NCI-H524 (cell line): ENCODE data around the gene RNU1-1.
"Not testable (repeated sequence)": the region's sequence is repeated elsewhere in the genome, so short reads cannot be mapped to it uniquely, and the experiment has no call there.

Experiments
- DNase-seq, 2 experiments: peaks; one replicate each; lab custom pipeline; 2025; lab: John Stamatoyannopoulos, UW

Gene RNU1-1

GRCh38 chr1:16514107-16515055 lies at the start of gene RNU1-1:
TSS of gene RNU1-1 (minus strand) at chr1:16514285.
- peak; percentile 1 to 64 for DNase-seq

DNA sequence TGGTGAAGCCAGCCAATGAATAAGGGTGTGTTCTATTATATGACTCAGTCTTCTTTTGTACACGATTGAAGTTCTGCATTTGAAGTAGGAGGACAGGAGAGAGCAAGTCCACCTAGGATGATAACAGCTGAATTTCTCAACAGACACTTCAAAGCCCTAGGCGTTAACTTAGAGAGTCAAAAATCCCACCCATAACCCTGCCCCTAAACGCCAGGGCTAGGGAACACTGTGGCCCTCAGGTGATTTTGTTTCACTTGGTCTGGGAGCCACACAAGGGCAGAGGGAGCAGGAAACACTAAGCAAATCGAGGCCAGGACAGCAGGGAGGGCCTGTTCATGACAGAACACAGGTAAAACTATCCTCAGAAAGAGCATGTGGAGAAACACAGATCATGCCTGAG lies 47.0 kb upstream of the RNU1-1 start:
- not testable (repeated sequence) for DNase-seq

DNA sequence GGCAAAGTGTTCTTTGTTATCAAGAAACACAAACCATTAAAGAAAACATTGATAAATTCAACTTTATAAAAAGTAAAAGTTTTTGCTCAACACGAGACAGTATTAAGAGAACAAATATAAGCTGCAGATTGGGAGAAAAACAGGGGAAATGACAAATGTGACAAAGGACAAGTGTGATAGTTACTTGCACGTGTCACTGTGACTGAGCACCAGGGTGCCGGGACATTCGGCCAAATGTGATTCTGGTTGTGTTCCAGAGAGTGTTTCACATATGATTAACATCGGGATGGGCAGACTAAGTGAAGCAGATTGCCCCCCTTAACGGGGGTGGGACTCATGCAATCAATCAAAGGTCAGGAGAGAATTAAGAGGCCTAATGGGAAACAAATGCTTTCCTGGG lies 46.4 kb upstream of the RNU1-1 start:
- DNase-seq = not testable (repeated sequence)

DNA sequence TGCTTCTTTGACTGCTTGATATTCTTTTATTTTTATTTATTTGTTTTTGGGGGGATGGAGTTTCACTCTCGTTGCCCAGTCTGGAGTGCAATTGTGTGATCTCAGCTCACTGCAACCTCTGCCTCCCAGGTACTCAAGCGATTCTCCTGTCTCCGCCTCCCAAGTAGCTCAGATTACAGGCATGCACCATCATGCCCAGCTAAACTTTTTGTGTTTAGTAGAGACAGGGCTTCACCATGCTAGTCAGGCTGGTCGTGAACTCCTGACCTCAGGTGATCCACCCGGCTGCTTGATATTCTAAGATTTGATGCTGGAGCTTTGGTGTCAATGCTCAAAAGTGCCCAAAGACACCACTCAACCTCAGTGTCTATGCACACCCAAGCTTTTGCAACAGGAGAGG lies 45.6 kb upstream of the RNU1-1 start:
- DNase-seq = not testable (repeated sequence)

- not testable (repeated sequence) for DNase-seq
Measured at GRCh38 chr1:16557034-16557433, 42.9 kb upstream of the RNU1-1 start.

DNA sequence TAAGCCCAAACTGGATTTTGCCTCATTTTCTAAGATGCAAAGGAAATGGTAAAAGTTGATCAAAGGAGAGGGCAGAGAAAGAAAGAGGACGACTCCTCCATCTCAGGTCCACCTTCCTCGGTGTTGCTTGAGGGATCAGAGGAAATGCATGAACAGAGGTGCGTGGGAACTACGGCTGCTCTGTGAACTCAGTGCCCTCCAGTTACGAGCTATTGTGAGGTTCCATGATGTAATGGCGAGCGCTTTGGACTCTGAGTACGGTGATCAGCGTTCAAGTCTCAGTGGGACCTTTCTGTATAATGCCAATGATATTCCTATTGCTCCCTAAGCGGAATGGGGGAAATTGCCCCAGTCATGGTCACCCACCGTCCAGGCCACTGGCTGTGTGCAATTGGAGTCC lies 39.2 kb upstream of the RNU1-1 start:
- DNase-seq = not testable (repeated sequence)

- DNase-seq = not testable (repeated sequence)
Measured at GRCh38 chr1:16550212-16550918, 36.3 kb upstream of the RNU1-1 start.

GRCh38 chr1:16549545-16549944 lies 35.5 kb upstream of the RNU1-1 start:
- not testable (repeated sequence) for DNase-seq

GRCh38 chr1:16547502-16548241 lies 33.6 kb upstream of the RNU1-1 start:
- DNase-seq = not testable (repeated sequence)

GRCh38 chr1:16545682-16546095 lies 31.6 kb upstream of the RNU1-1 start:
- peak in 1 of 2 experiments; percentile 2 for DNase-seq

- DNase-seq = not testable (repeated sequence)
Measured at GRCh38 chr1:16540421-16540893, 26.4 kb upstream of the RNU1-1 start.

DNA sequence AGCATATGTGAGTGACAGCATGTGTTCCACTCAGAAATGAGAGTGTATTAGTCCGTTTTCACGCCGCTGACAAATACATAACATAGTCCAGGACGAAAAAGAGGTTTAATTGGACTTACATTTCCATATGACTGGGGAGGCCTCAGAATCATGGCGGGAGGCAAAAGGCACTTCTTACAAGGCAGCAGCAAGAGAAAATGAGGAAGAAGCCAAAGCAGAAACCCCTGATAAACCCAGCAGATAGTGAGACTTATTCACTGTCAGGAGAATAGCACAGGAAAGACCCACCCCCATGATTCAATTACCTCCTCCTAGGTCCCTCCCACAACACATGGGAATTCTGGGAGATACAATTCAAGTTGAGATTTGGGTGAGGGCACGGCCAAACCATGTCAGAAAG lies 23.4 kb upstream of the RNU1-1 start:
- DNase-seq = not testable (repeated sequence)

DNA sequence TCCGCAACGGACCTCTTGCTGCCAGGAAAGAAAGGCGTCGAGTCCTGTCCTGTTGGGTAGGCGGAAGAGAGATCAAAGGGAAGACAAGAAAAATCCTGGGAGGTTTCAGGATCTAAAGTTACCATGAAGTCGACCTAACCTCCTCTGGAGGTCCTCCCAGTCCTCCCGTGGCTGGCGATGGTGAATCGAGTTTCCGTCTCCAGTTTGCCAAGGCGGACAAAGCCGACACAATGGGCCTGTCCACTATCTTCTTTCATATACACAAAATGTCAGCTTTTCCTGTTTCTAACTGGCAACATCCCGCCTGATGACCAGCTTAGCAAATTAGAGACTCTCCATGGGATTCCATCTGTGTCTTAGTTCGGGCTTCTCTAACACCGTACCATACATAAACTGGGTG lies 22.7 kb upstream of the RNU1-1 start:
- DNase-seq = not testable (repeated sequence)

DNA sequence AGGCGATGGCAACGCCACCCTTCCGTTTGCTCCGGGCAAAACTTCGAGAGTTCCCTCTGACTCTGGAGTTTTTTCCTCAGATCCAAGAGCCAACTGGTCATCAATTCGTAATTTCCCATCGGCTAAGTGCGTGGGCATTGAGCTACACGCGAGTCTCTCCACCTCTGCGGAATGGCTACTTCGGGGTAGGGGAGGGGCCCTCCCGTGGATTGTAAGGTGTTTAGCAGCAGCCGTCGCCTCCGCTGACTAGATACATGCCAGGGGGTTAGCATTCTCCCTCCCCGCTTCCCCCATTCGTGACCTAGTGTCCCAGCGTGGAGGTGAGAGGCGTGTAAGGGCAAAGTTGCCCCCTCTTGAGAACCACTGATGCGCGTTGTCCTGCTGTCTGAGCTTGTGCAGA lies 21.8 kb upstream of the RNU1-1 start:
- DNase-seq = not testable (repeated sequence)

- not testable (repeated sequence) for DNase-seq
Measured at GRCh38 chr1:16535487-16535886, 21.4 kb upstream of the RNU1-1 start.

- peak in 1 of 2 experiments; percentile 17 for DNase-seq
Measured at GRCh38 chr1:16534829-16535456, 20.9 kb upstream of the RNU1-1 start.

- DNase-seq = not testable (repeated sequence)
Measured at GRCh38 chr1:16534239-16534828, 20.2 kb upstream of the RNU1-1 start.

GRCh38 chr1:16532235-16532991 lies 18.3 kb upstream of the RNU1-1 start:
- not testable (repeated sequence) for DNase-seq

DNA sequence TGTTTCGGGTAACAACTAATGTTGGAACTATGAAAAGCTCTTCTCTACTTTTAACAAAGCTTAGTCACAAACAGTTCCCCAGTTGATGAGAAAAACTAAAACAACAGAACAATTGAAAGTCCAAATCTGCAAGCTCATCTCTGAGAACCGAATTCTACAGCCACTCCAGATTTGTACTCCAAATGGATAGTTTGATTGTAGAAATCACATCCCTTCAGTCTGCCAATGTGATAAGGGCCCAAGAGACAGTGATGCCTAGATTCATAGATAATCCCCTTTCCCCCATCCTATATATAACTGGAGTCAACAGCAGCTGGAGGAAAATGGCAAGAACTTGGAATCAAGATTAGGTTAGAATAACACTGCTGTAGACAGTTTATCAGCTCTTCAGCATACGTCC lies 14.3 kb upstream of the RNU1-1 start:
- DNase-seq = not testable (repeated sequence)

GRCh38 chr1:16525769-16526168 lies 11.7 kb upstream of the RNU1-1 start:
- not testable (repeated sequence) for DNase-seq
